H1 (cell line): ENCODE data around the gene VAPA. TPM values are rescaled to one million over a fixed set of nuclear protein-coding genes. Genes with fewer than 3 reads are reported as not detected.

Experiments used
- CTCF ChIA-PET: fragments of 300-600 bp; sonication (Branson Sonifier 250); formaldehyde crosslinking; loops from one replicate; lab custom pipeline; 2021; ENCODE audit not compliant: partially characterized antibody; lab: Charles Lee
- POLR2A ChIA-PET: fragments of 300-600 bp; sonication (Branson Sonifier 250); formaldehyde crosslinking; loops from one replicate; lab custom pipeline; 2021; ENCODE audit warnings: inconsistent platforms; ENCODE audit not compliant: partially characterized antibody; lab: Charles Lee
- DNase-seq, 2 experiments: peaks; one replicate each; pipeline versions ENCODE4 v3.0.0 to v3.0.0-alpha.2; 2010 to 2022; ENCODE audit warnings: low spot score in 2 of 2, low read depth in 1 of 2, mixed read lengths in 1 of 2
- FAIRE-seq: peaks from 2 replicates; lab custom pipeline; 2011; peaks lifted over from hg19 to GRCh38; lab: Jason Lieb, UNC
- H2AFZ ChIP-seq: 2 replicates; pipeline ENCODE4 v1.8.1; 2012; ENCODE audit warnings: low read length, inconsistent platforms
- H2AK5ac ChIP-seq: 2 replicates; pipeline ENCODE4 v1.6.1; 2013; ENCODE audit warnings: low read depth, low read length
- H2BK120ac ChIP-seq: replicated peaks from 2 replicates; pipeline ENCODE3; 2013; ENCODE audit warnings: low read depth, low read length, inconsistent platforms
- H2BK12ac ChIP-seq: 2 replicates; pipeline ENCODE4 v1.6.1; 2013; ENCODE audit warnings: low read depth, low read length
- H2BK15ac ChIP-seq: 2 replicates; pipeline ENCODE4 v1.6.1; 2013; ENCODE audit warnings: low read length
- H2BK20ac ChIP-seq: 2 replicates; pipeline ENCODE4 v1.6.1; 2013; ENCODE audit warnings: low read length
- H2BK5ac ChIP-seq: 2 replicates; pipeline ENCODE4 v1.6.1; 2013; ENCODE audit warnings: low read depth, low read length
- H3K14ac ChIP-seq: 2 replicates; pipeline ENCODE4 v1.6.1; 2013; ENCODE audit warnings: inconsistent platforms; ENCODE audit not compliant: insufficient read length
- H3K18ac ChIP-seq: 2 replicates; pipeline ENCODE4 v1.6.1; 2013; ENCODE audit warnings: low read length; ENCODE audit errors: extremely low read depth
- H3K23ac ChIP-seq: 2 replicates; pipeline ENCODE4 v1.6.1; 2013; ENCODE audit warnings: inconsistent platforms; ENCODE audit not compliant: insufficient read length
- H3K23me2 ChIP-seq: 2 replicates; pipeline ENCODE4 v1.6.1; 2013; ENCODE audit warnings: low read depth, low read length
- H3K27ac ChIP-seq: 2 replicates; pipeline ENCODE4 v1.6.1; 2011; ENCODE audit warnings: low read depth, low read length, inconsistent platforms
- H3K27me3 ChIP-seq, 4 experiments: replicated peaks in 1 of 4; 1 replicate in 1 of 4; 2 replicates in 3 of 4; pipeline versions ENCODE4 v1.6.1 to v1.8.1; 2011 to 2013; ENCODE audit warnings: low read length in 3 of 4, mild to moderate bottlenecking in 3 of 4, inconsistent platforms in 2 of 4, mixed read lengths in 2 of 4, moderate library complexity in 1 of 4; ENCODE audit not compliant: control insufficient read depth in 3 of 4, insufficient read depth in 3 of 4; ENCODE audit errors: extremely low read depth in 1 of 4
- H3K36me3 ChIP-seq, 4 experiments: 2 replicates each; pipeline versions ENCODE4 v1.6.1 to v1.8.1; 2011 to 2013; ENCODE audit warnings: mild to moderate bottlenecking in 4 of 4, low read length in 3 of 4, moderate library complexity in 2 of 4, control low read depth in 1 of 4, inconsistent platforms in 1 of 4; ENCODE audit not compliant: insufficient read depth in 4 of 4, control insufficient read depth in 2 of 4
- H3K4ac ChIP-seq: replicated peaks from 2 replicates; pipeline ENCODE3; 2013; ENCODE audit warnings: low read length, low read depth, mixed read lengths, inconsistent platforms; ENCODE audit not compliant: insufficient read length
- H3K4me1 ChIP-seq, 4 experiments: replicated peaks in 1 of 4; 1 replicate in 1 of 4; 2 replicates in 3 of 4; pipeline versions ENCODE4 v1.6.1 to v1.8.1; 2011 to 2013; ENCODE audit warnings: low read length in 3 of 4, inconsistent platforms in 2 of 4, mixed read lengths in 1 of 4; ENCODE audit not compliant: insufficient read depth in 4 of 4, control insufficient read depth in 3 of 4
- H3K4me2 ChIP-seq, 2 experiments: 2 replicates each; pipeline versions ENCODE4 v1.6.1 to v1.8.1; 2011 to 2013; ENCODE audit warnings: low read depth in 2 of 2, low read length in 2 of 2, control low read depth in 1 of 2, inconsistent platforms in 1 of 2, mild to moderate bottlenecking in 1 of 2; ENCODE audit not compliant: insufficient read depth in 1 of 2
- H3K4me3 ChIP-seq, 4 experiments: fragments of 200-600, 300-600 bp in 1 of 4; sonication (generic), shearing (Covaris generic), sonication (Bioruptor Twin) in 1 of 4; 2 replicates each; pipeline versions ENCODE4 v1.5.1 to v1.8.1; 2011 to 2016; ENCODE audit warnings: low read length in 4 of 4, low read depth in 3 of 4, control low read depth in 2 of 4, inconsistent platforms in 2 of 4, mild to moderate bottlenecking in 2 of 4, mixed read lengths in 1 of 4, moderate library complexity in 1 of 4; ENCODE audit not compliant: insufficient read depth in 2 of 4; ENCODE audit errors: extremely low read depth in 1 of 4
- H3K56ac ChIP-seq: replicated peaks from 2 replicates; pipeline ENCODE3; 2013; ENCODE audit warnings: low read depth, mild to moderate bottlenecking, mixed read lengths, low read length, inconsistent platforms; ENCODE audit not compliant: insufficient read length
- H3K79me1 ChIP-seq: 2 replicates; pipeline ENCODE4 v1.6.1; 2013; ENCODE audit warnings: low read depth, low read length, control low read depth
- H3K79me2 ChIP-seq, 2 experiments: 2 replicates each; pipeline versions ENCODE4 v1.6.1 to v1.8.1; 2012 to 2013; ENCODE audit warnings: low read length in 2 of 2, mild to moderate bottlenecking in 2 of 2, inconsistent platforms in 1 of 2; ENCODE audit not compliant: insufficient read depth in 2 of 2, control insufficient read depth in 1 of 2
- H3K9ac ChIP-seq, 4 experiments: replicated peaks in 1 of 4; 1 replicate in 1 of 4; 2 replicates in 3 of 4; pipeline versions ENCODE4 v1.6.1 to v1.8.1; 2011 to 2013; ENCODE audit warnings: low read depth in 3 of 4, low read length in 3 of 4, control low read depth in 2 of 4, mild to moderate bottlenecking in 2 of 4, moderate library complexity in 2 of 4, inconsistent platforms in 1 of 4; ENCODE audit errors: extremely low read depth in 1 of 4
- H3K9me3 ChIP-seq, 2 experiments: 2 replicates each; pipeline versions ENCODE4 v1.6.1 to v1.8.1; 2012 to 2013; ENCODE audit warnings: mild to moderate bottlenecking in 2 of 2, moderate library complexity in 2 of 2, control low read depth in 1 of 2, inconsistent platforms in 1 of 2, low read depth in 1 of 2, low read length in 1 of 2, mixed read lengths in 1 of 2; ENCODE audit not compliant: insufficient read depth in 2 of 2
- H4K20me1 ChIP-seq, 2 experiments: replicated peaks in 1 of 2; 2 replicates each; pipeline versions ENCODE3 to v1.8.1; 2011 to 2013; ENCODE audit warnings: inconsistent platforms in 2 of 2, low read length in 2 of 2, mild to moderate bottlenecking in 1 of 2; ENCODE audit not compliant: insufficient read depth in 2 of 2, control insufficient read depth in 1 of 2
- H4K5ac ChIP-seq: 2 replicates; pipeline ENCODE4 v1.6.1; 2013; ENCODE audit warnings: low read length, low read depth, mixed read lengths, inconsistent platforms; ENCODE audit not compliant: insufficient read length
- H4K8ac ChIP-seq: 2 replicates; pipeline ENCODE4 v1.8.0; 2013; ENCODE audit warnings: mild to moderate bottlenecking, moderate library complexity, low read length, inconsistent platforms; ENCODE audit not compliant: insufficient read depth; ENCODE audit errors: extremely low read depth
- H4K91ac ChIP-seq: replicated peaks from 2 replicates; pipeline ENCODE3; 2013; ENCODE audit warnings: low read length, mixed read lengths, inconsistent platforms; ENCODE audit not compliant: insufficient read length
- BCL11A ChIP-seq, 2 experiments: IDR thresholded peaks; one replicate each; pipeline ENCODE4 v1.6.1; 2011; ENCODE audit warnings: low read depth in 2 of 2, low read length in 2 of 2, mild to moderate bottlenecking in 2 of 2
- BRCA1 ChIP-seq: IDR thresholded peaks from 2 replicates; pipeline ENCODE4 v1.6.1; 2012; ENCODE audit warnings: low read depth, low read length, improper control_type of control experiment
- CBX5 ChIP-seq: fragments of 300-800, 300-1000 bp; sonication (generic); IDR thresholded peaks from 2 replicates; pipeline ENCODE4 v1.7.1; 2016; ENCODE audit warnings: antibody characterized with exemption, low read length, low read depth
- CEBPB ChIP-seq: IDR thresholded peaks from 2 replicates; pipeline ENCODE4 v1.6.1; 2012; ENCODE audit warnings: low read depth, low read length
- CHD2 ChIP-seq: IDR thresholded peaks from 2 replicates; pipeline ENCODE4 v1.6.1; 2012; ENCODE audit warnings: low read length, improper control_type of control experiment
- EP300 ChIP-seq, 2 experiments: IDR thresholded peaks; 1 replicate in 1 of 2; 2 replicates in 1 of 2; pipeline ENCODE4 v1.6.1; 2011 to 2012; ENCODE audit warnings: low read depth in 2 of 2, low read length in 2 of 2, mild to moderate bottlenecking in 2 of 2, borderline replicate concordance in 1 of 2, inconsistent platforms in 1 of 2, moderate library complexity in 1 of 2
- EZH2 ChIP-seq: fragments of 200-600 bp; sonication (generic); IDR thresholded peaks from 2 replicates; pipeline ENCODE4 v1.7.1; 2012; ENCODE audit warnings: low read depth, mild to moderate bottlenecking, moderate library complexity, low read length, inconsistent platforms; ENCODE audit not compliant: severe bottlenecking
- FOSL1 ChIP-seq: IDR thresholded peaks from 2 replicates; pipeline ENCODE4 v1.6.1; 2011; ENCODE audit warnings: mild to moderate bottlenecking, low read depth, low read length, moderate library complexity; ENCODE audit not compliant: insufficient read depth
- GTF2F1 ChIP-seq: IDR thresholded peaks from 2 replicates; pipeline ENCODE4 v1.6.1; 2012; ENCODE audit warnings: low read depth, low read length, improper control_type of control experiment, borderline replicate concordance
- KDM4A ChIP-seq: IDR thresholded peaks from one replicate; pipeline ENCODE4 v1.7.1; 2012; ENCODE audit warnings: low read depth, mild to moderate bottlenecking, moderate library complexity, low read length, inconsistent platforms; ENCODE audit not compliant: severe bottlenecking
- KDM5A ChIP-seq: fragments of 200-600 bp; IDR thresholded peaks from 2 replicates; pipeline ENCODE4 v1.7.1; 2012; ENCODE audit warnings: mild to moderate bottlenecking, low read length, inconsistent platforms, mixed read lengths
- NRF1 ChIP-seq: IDR thresholded peaks from 2 replicates; pipeline ENCODE4 v1.6.1; 2011; ENCODE audit warnings: mild to moderate bottlenecking, low read depth, low read length, improper control_type of control experiment
- SIN3A ChIP-seq, 2 experiments: IDR thresholded peaks in 1 of 2; conservative IDR thresholded peaks in 1 of 2; 2 replicates each; pipeline ENCODE4 v1.6.1; 2011 to 2012; ENCODE audit warnings: low read length in 2 of 2, improper control_type of control experiment in 1 of 2, low read depth in 1 of 2, mild to moderate bottlenecking in 1 of 2
- SP1 ChIP-seq: IDR thresholded peaks from 2 replicates; pipeline ENCODE4 v1.6.1; 2011; ENCODE audit warnings: low read depth, low read length
- SRF ChIP-seq: IDR thresholded peaks from 2 replicates; pipeline ENCODE4 v1.6.1; 2011; ENCODE audit warnings: mild to moderate bottlenecking, low read depth, low read length, moderate library complexity
- TCF12 ChIP-seq: IDR thresholded peaks from 2 replicates; pipeline ENCODE4 v1.6.1; 2011; ENCODE audit warnings: low read depth, mild to moderate bottlenecking, low read length
- polyA plus RNA-seq, 7 experiments: library from polyadenylated mRNA; depleted of rRNA in 3 of 7; stranded (reverse) in 5 of 7; unstranded in 2 of 7; fragments of >200 nt in 5 of 7; fragments of 200-250 nt in 2 of 7; gene quantifications; 1 replicate in 5 of 7; 2 replicates in 1 of 7; 4 replicates in 1 of 7; pipeline versions ENCODE4 v1.2.1 to v1.2.3, GENCODE V29; 2011 to 2013; ENCODE audit warnings: missing spikeins in 2 of 7, mixed read lengths in 2 of 7
- total RNA-seq: library from RNA; stranded (reverse); fragmentation: NEBNext Ultra II Directional; extraction: Animal tissue kit (Norgen Biotek cat#: 25700); gene quantifications from 2 replicates; pipeline ENCODE4 v1.2.1, GENCODE V29; 2021

The VAPA gene
- total and polyA plus RNA-seq, 2 of the 8 experiments (the other 6 are each of a cell fraction or from before 2014, with no cell fraction given), result 79.7 to 130 TPM

DNA sequence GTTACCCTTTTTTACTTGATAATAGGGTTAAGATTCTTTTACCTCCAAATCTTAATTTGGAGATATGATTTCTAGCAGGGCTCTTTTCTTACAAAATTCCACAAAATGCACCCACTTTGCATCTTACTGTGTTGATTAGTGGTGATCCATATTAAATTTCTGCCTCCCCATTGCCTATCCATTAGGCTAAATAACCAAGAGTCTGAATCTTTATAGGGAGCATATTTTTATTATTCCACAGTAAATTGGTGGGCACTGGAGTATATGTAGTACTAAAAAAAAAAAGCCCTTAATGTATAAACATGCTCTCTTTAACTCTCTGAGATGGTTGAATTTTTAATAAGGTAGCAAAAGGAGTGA, 36.2 kb upstream of the VAPA start:
- no peak overlapping the region for H4K5ac ChIP-seq
- no peak overlapping the region for H2BK5ac ChIP-seq
- no peak overlapping the region for H3K14ac ChIP-seq
- no peak overlapping the region for H2AK5ac ChIP-seq
- no peak overlapping the region for H2BK120ac ChIP-seq
- CTCF ChIA-PET, result no interaction called here
- DNase-seq (no peak), FAIRE-seq (no peak)
- H3K79me2 ChIP-seq, result no peaks in the 10 kb centered on the region
- H4K20me1 ChIP-seq, result no peaks in the 10 kb centered on the region
- H2BK15ac ChIP-seq, result no peak overlapping the region
- H3K4ac ChIP-seq, result no peak overlapping the region
- no peak overlapping the region for H3K9ac ChIP-seq
- H3K27ac ChIP-seq, result no peak overlapping the region
- H3K27me3 ChIP-seq, result no peaks in the 10 kb centered on the region
- no peaks in the 10 kb centered on the region for H3K79me1 ChIP-seq
- no peak overlapping the region for H2BK20ac ChIP-seq
- H3K23me2 ChIP-seq, result no peaks in the 10 kb centered on the region
- no peaks in the 10 kb centered on the region for H3K9me3 ChIP-seq
- no peak overlapping the region for H3K4me2 ChIP-seq
- H4K8ac ChIP-seq, result no peak overlapping the region
- no peak overlapping the region for H3K23ac ChIP-seq
- POLR2A ChIA-PET, result no interaction called here
- TF ChIP-seq EZH2 (no peak), CBX5 (no peak), NRF1 (no peak), EP300 (IDR thresholded peaks at IDR 0.05; ENCODE audit: borderline replicate concordance in 1 of 2, low read depth in 2 of 2, low read length in 2 of 2) (no peak), FOSL1 (no peak), CEBPB (no peak), BRCA1 (no peak), SP1 (no peak), CHD2 (no peak), SIN3A (conservative IDR thresholded peaks at IDR 0.05 in 1 of 2, IDR thresholded peaks at IDR 0.05 in 1 of 2; ENCODE audit: low read depth in 1 of 2, low read length in 2 of 2) (no peak), SRF (no peak), KDM4A (no peak), GTF2F1 (no peak), KDM5A (no peak), BCL11A (IDR thresholded peaks at IDR 0.05; ENCODE audit: low read depth in 2 of 2, low read length in 2 of 2) (no peak), TCF12 (no peak)
- no peak overlapping the region for H2BK12ac ChIP-seq
- H3K18ac ChIP-seq, result no peak overlapping the region
- no peak overlapping the region for H4K91ac ChIP-seq
- H3K4me3 ChIP-seq, result no peak overlapping the region
- H3K4me1 ChIP-seq, result no peaks in the 10 kb centered on the region
- no peaks in the 10 kb centered on the region for H3K36me3 ChIP-seq
- H3K56ac ChIP-seq, result no peak overlapping the region
- peak overlapping the region; percentile 61; the same call in 1 of the 2 replicates for H2AFZ ChIP-seq
